ENCODE results near the gene CMPK2. TPM values are rescaled to one million over a fixed set of nuclear protein-coding genes. Genes with fewer than 3 reads are reported as not detected.

CMPK2 gene
- total RNA-seq, 1 experiment from 2014 or later = 0.52 TPM

- POLR2A ChIA-PET = no interaction called here
- no TSS peak for BruUV-seq (replicated peaks)
- Mint-ChIP-seq H3K27me3 (ENCODE audit: insufficient read depth, unreplicated experiment) (peaks cover 7% of the 10 kb centered on the region), H3K9me3 (ENCODE audit: unreplicated experiment) (no peaks in the 10 kb centered on the region), H3K4me3 (ENCODE audit: unreplicated experiment) (no peak overlapping the region), H3K27ac (ENCODE audit: unreplicated experiment) (no peak overlapping the region), H3K36me3 (ENCODE audit: insufficient read depth, unreplicated experiment) (no peaks in the 10 kb centered on the region), H3K4me1 (ENCODE audit: low read depth, unreplicated experiment) (no peaks in the 10 kb centered on the region)
- intact Hi-C loops (cut with micrococcal nuclease; ENCODE audit: unreplicated experiment) = no loop called here
- Histone ChIP-seq H3K4me3 (ENCODE audit: low read depth, low read length) (no peak overlapping the region), H3K27me3 (replicated peaks; ENCODE audit: control insufficient read depth, insufficient read depth, low read length) (no peaks in the 10 kb centered on the region), H3K4me1 (no peaks in the 10 kb centered on the region), H3K9me3 (no peaks in the 10 kb centered on the region), H3K36me3 (ENCODE audit: control insufficient read depth, insufficient read depth, low read length) (no peaks in the 10 kb centered on the region)
- CTCF ChIA-PET = no interaction called here
- DNase-seq = no peak
- TF ChIP-seq CTCF (IDR thresholded peaks at IDR 0.05; ENCODE audit: insufficient read depth in 1 of 2, low read depth in 1 of 2, low read length in 1 of 2, severe bottlenecking in 1 of 2, unreplicated experiment in 1 of 2) = no peak
Observed at GRCh38 chr2:6820236-6820635, 45.5 kb downstream of the CMPK2 start.

GRCh38 chr2:6819668-6820067 is 46.0 kb downstream of the CMPK2 start:
- no peak overlapping the region for H3K4me3 Mint-ChIP-seq (ENCODE audit: unreplicated experiment)
- no peaks in the 10 kb centered on the region for H3K36me3 ChIP-seq (ENCODE audit: control insufficient read depth, insufficient read depth, low read length)
- ChIA-PET POLR2A (no interaction called here), CTCF (no interaction called here)
- intact Hi-C loops (cut with micrococcal nuclease; ENCODE audit: unreplicated experiment) = no loop called here
- no peaks in the 10 kb centered on the region for H3K9me3 ChIP-seq
- DNase-seq = no peak
- no peaks in the 10 kb centered on the region for H3K4me1 Mint-ChIP-seq (ENCODE audit: low read depth, unreplicated experiment)
- TF ChIP-seq CTCF (IDR thresholded peaks at IDR 0.05; ENCODE audit: insufficient read depth in 1 of 2, low read depth in 1 of 2, low read length in 1 of 2, severe bottlenecking in 1 of 2, unreplicated experiment in 1 of 2) = no peak
- no peak overlapping the region for H3K4me3 ChIP-seq (ENCODE audit: low read depth, low read length)
- no TSS peak for BruUV-seq (replicated peaks)
- H3K27ac Mint-ChIP-seq (ENCODE audit: unreplicated experiment) = no peak overlapping the region
- no peaks in the 10 kb centered on the region for H3K4me1 ChIP-seq
- no peaks in the 10 kb centered on the region for H3K9me3 Mint-ChIP-seq (ENCODE audit: unreplicated experiment)
- no peaks in the 10 kb centered on the region for H3K36me3 Mint-ChIP-seq (ENCODE audit: insufficient read depth, unreplicated experiment)
- no peaks in the 10 kb centered on the region for H3K27me3 ChIP-seq (replicated peaks; ENCODE audit: control insufficient read depth, insufficient read depth, low read length)
- H3K27me3 Mint-ChIP-seq (ENCODE audit: insufficient read depth, unreplicated experiment) = peaks cover 7% of the 10 kb centered on the region

- intact Hi-C loops (cut with micrococcal nuclease; ENCODE audit: unreplicated experiment) = no loop called here
- Histone ChIP-seq H3K27me3 (replicated peaks; ENCODE audit: control insufficient read depth, insufficient read depth, low read length) (no peaks in the 10 kb centered on the region), H3K9me3 (no peaks in the 10 kb centered on the region), H3K4me1 (no peaks in the 10 kb centered on the region), H3K36me3 (ENCODE audit: control insufficient read depth, insufficient read depth, low read length) (no peaks in the 10 kb centered on the region), H3K4me3 (ENCODE audit: low read depth, low read length) (no peak overlapping the region)
- TF ChIP-seq CTCF (IDR thresholded peaks at IDR 0.05; ENCODE audit: insufficient read depth in 1 of 2, low read depth in 1 of 2, low read length in 1 of 2, severe bottlenecking in 1 of 2, unreplicated experiment in 1 of 2) = no peak
- no TSS peak for BruUV-seq (replicated peaks)
- Mint-ChIP-seq H3K9me3 (ENCODE audit: unreplicated experiment) (no peaks in the 10 kb centered on the region), H3K4me3 (ENCODE audit: unreplicated experiment) (no peak overlapping the region), H3K27me3 (ENCODE audit: insufficient read depth, unreplicated experiment) (peaks cover 11% of the 10 kb centered on the region), H3K27ac (ENCODE audit: unreplicated experiment) (no peak overlapping the region), H3K4me1 (ENCODE audit: low read depth, unreplicated experiment) (no peaks in the 10 kb centered on the region), H3K36me3 (ENCODE audit: insufficient read depth, unreplicated experiment) (no peaks in the 10 kb centered on the region)
- DNase-seq = no peak
- ChIA-PET CTCF (no interaction called here), POLR2A (no interaction called here)
Observed at GRCh38 chr2:6818012-6818411, 47.7 kb downstream of the CMPK2 start.

Measured in Caco-2 (cell line).